ENCODE measurements around the gene CNTLN. TPM values are rescaled to one million over a fixed set of nuclear protein-coding genes. Genes with fewer than 3 reads are reported as not detected.

CNTLN gene
- total RNA-seq, 1 donor from 2014 or later: 11.3 TPM

- Mint-ChIP-seq H3K4me3 (ENCODE audit: unreplicated experiment) (no peak overlapping the region), H3K4me1 (ENCODE audit: low read depth, unreplicated experiment) (peaks cover 2% of the 10 kb centered on the region), H3K27ac (ENCODE audit: unreplicated experiment) (no peak overlapping the region), H3K9me3 (ENCODE audit: unreplicated experiment) (no peaks in the 10 kb centered on the region), H3K36me3 (ENCODE audit: unreplicated experiment) (no peaks in the 10 kb centered on the region), H3K27me3 (ENCODE audit: unreplicated experiment) (no peaks in the 10 kb centered on the region)
- no peak for TF ChIP-seq CTCF (IDR thresholded peaks at IDR 0.05; ENCODE audit: partially characterized antibody, unreplicated experiment)
- no peak for DNase-seq
Observed at GRCh38 chr9:17532461-17532860, 397.6 kb downstream of the CNTLN start.

GRCh38 chr9:17535176-17535575, 400.3 kb downstream of the CNTLN start:
- H3K4me1 Mint-ChIP-seq (ENCODE audit: low read depth, unreplicated experiment): peaks cover 2% of the 10 kb centered on the region
- no peak overlapping the region for H3K27ac Mint-ChIP-seq (ENCODE audit: unreplicated experiment)
- H3K4me3 Mint-ChIP-seq (ENCODE audit: unreplicated experiment): no peak overlapping the region
- no peaks in the 10 kb centered on the region for H3K27me3 Mint-ChIP-seq (ENCODE audit: unreplicated experiment)
- peaks cover 4% of the 10 kb centered on the region for H3K36me3 Mint-ChIP-seq (ENCODE audit: unreplicated experiment)
- H3K9me3 Mint-ChIP-seq (ENCODE audit: unreplicated experiment): no peaks in the 10 kb centered on the region
- no peak for TF ChIP-seq CTCF (IDR thresholded peaks at IDR 0.05; ENCODE audit: partially characterized antibody, unreplicated experiment)
- DNase-seq: no peak

GRCh38 chr9:17536027-17536426, 401.2 kb downstream of the CNTLN start:
- H3K27me3 Mint-ChIP-seq (ENCODE audit: unreplicated experiment): no peaks in the 10 kb centered on the region
- no peak for TF ChIP-seq CTCF (IDR thresholded peaks at IDR 0.05; ENCODE audit: partially characterized antibody, unreplicated experiment)
- H3K27ac Mint-ChIP-seq (ENCODE audit: unreplicated experiment): no peak overlapping the region
- DNase-seq: no peak
- H3K4me1 Mint-ChIP-seq (ENCODE audit: low read depth, unreplicated experiment): peaks cover 2% of the 10 kb centered on the region
- H3K36me3 Mint-ChIP-seq (ENCODE audit: unreplicated experiment): peaks cover 4% of the 10 kb centered on the region
- no peaks in the 10 kb centered on the region for H3K9me3 Mint-ChIP-seq (ENCODE audit: unreplicated experiment)
- H3K4me3 Mint-ChIP-seq (ENCODE audit: unreplicated experiment): no peak overlapping the region

- Mint-ChIP-seq H3K4me3 (ENCODE audit: unreplicated experiment) (no peak overlapping the region), H3K4me1 (ENCODE audit: low read depth, unreplicated experiment) (no peaks in the 10 kb centered on the region), H3K27me3 (ENCODE audit: unreplicated experiment) (peaks cover 2% of the 10 kb centered on the region), H3K9me3 (ENCODE audit: unreplicated experiment) (peaks cover 6% of the 10 kb centered on the region), H3K36me3 (ENCODE audit: unreplicated experiment) (no peaks in the 10 kb centered on the region), H3K27ac (ENCODE audit: unreplicated experiment) (no peak overlapping the region)
- no peak for TF ChIP-seq CTCF (IDR thresholded peaks at IDR 0.05; ENCODE audit: partially characterized antibody, unreplicated experiment)
- no peak for DNase-seq
Observed at GRCh38 chr9:17551023-17551422, 416.2 kb downstream of the CNTLN start.

Data from glutamatergic neuron (in vitro differentiated cells).